Stimulated activated CD8-positive, alpha-beta memory T cell treated with anti-CD3 and anti-CD28 coated beads, Interleukin-15, amount 100 ng/mL, for 24 hours (primary cell): ENCODE results near the gene KBTBD12.

Experiments
- DNase-seq: peaks from one replicate; pipeline ENCODE4 v3.0.0-alpha.2; 2020; ENCODE audit warnings: low read depth

The KBTBD12 gene

DNA sequence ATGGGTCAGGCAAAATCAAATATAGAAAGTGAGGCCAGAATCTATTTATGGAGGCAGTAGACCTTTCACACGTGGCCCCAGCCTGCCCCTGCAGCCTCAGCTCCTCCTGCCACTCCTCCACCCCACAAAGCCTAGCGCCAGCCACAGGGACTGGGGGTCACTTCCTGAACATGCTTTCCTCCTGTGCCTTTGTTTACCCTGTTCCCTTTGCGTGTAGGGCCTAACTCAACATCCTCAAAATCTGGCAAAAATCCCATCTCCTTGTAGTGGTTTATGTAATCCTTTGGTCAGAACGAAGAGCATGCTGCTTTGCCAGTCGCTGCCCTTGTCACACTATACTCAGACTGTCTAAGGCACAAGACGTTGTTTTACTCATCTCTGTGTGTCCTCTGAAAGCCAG is 39.6 kb downstream of the KBTBD12 start:
- DNase-seq = no peak

- DNase-seq = no peak
Measured at GRCh38 chr3:127955728-127956127, 40.7 kb downstream of the KBTBD12 start.

DNA sequence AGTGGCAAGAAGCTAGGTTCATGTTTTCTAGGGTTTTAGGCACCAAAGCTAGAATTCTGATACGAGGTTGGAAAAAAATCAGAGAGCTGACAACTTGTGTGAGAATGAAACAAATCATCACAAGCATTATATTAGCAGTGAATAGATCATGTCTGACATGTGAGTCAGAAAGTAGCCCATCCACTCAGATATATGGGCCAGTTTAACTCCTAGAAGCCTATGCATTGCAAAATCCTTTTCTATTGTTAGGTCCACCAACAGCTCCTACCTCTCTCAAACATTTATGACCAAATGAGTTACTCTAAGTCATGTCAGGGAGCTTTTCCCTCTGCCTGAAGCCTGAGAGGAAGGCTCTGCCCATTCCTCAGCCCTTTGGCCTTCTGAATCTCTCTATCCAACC is 44.0 kb downstream of the KBTBD12 start:
- no peak for DNase-seq

DNA sequence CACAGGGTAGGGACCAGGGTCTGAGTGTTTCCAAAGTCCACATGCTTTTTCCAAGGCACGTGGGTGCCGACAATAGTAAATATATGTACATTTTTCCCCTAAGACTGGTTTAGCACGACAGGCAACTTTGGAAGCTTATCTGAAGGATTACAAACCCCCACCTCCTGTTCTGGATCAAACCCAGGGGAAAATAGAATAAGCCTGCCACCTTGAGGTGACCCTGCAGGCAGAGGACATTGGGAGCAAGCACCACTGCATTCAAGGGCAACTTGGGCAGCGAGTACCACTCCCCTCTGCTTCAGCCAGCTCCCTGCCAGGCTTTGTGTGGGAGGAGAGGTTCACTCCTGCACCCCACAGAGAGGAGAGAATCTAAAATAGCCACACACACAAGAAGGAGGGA is 44.8 kb downstream of the KBTBD12 start:
- DNase-seq = no peak

GRCh38 chr3:127960421-127960965 is 45.5 kb downstream of the KBTBD12 start:
- no peak for DNase-seq

- DNase-seq = no peak
Measured at GRCh38 chr3:127961124-127961523, 46.1 kb downstream of the KBTBD12 start.

- no peak for DNase-seq
Measured at GRCh38 chr3:127961963-127962362, 46.9 kb downstream of the KBTBD12 start.

DNA sequence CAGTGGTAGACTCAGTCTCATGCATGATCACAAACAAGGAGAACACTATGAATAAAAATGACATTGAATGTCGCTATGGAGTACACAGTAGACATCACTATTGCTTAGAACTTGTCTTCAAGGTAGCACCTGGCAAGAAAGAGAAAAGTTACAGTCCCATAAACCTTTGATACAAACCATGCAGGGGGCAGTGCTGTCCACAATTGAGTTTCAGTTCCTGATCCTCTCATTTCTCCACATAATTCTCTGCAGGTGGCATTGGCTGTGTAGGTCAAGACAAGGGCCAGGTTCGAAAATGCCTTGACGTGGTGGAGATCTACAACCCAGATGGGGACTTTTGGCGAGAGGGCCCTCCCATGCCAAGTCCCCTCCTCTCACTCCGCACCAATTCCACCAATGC is 47.9 kb downstream of the KBTBD12 start:
- DNase-seq = no peak

DNA sequence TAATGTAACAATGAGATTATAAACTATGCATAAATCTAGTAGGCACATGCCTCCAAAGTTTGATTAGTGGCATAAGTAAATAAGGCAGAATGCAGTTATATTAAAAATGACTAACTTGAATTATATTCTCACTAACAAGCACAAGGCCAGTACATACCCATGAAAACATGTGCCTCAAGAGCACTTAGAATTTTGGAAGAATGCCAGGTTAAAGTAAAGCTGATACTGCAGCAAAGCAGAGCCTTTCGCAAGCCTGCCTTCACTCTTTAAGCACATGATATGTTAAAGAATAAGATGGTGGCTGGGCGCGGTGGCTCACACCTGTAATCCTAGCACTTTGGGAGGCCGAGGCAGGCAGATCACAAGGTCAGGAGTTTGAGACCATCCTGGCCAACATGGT is 49.0 kb downstream of the KBTBD12 start:
- DNase-seq = no peak

DNA sequence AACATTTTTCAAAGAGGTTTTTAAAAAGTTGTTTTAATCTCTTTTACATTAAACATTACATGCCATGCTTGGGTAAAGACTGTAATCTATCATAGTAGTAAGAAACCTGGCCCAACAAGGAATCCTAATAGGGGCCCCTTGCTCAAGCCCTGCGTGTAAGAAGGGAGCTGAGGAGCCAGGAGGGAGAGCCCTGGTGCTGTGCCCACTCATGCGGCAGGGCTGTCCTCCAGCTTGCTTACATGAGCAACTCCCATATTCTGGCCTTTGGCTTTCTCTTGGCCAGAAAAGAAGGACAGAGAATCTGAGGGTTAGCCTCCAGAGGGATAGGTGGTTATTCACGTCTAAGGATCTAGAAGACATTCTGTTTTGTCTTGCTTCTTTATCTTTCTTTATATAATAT is 49.8 kb downstream of the KBTBD12 start:
- no peak for DNase-seq

DNA sequence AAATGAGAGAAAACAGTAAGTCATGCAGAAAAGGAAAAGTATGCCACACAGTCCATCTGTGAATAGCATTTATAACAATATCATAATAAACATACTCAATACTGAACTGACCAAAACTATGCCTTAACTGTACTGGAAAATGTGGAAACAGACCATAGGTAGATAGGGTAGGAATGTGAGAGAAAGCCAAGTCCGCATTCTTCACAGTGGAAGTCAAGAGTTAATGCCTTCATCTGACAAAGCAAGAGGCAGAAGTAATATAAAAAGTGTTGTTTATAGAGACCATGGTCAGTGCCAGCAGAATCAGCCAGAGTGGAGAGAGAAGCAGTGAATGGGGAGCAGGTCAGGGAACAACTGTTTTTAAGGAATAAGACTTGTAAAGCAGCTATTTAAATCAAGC is 52.3 kb downstream of the KBTBD12 start:
- no peak for DNase-seq

DNA sequence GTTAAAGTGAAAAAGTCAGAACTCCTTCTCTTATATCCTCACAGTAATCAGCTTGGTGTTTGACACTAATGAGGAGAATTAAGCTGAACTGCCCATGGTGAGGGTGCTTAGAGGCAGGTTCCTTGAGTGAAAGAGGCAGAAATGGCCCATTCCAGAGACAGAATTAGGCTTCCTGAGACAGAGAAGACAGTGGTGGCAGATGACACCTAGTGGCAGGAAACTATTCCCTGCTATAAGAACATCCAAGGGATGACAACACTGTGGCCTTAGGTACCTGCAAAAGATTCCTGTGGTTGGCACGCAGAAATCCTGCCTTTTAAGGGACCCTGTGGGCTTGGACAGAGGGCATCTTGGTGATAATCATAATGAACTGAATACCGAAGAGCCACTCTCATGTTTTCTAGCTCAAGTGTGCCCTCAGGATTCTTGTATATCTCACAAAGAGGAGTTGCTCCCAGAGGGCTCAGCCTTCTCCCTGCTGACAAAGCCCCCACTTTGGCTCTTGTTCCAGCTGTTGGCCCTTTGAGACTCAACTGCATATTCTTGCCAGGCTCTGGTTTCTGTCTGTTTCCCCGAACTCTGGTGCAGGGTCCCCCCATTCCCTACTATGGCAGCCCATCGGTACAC is 56.0 kb downstream of the KBTBD12 start:
- no peak for DNase-seq

DNA sequence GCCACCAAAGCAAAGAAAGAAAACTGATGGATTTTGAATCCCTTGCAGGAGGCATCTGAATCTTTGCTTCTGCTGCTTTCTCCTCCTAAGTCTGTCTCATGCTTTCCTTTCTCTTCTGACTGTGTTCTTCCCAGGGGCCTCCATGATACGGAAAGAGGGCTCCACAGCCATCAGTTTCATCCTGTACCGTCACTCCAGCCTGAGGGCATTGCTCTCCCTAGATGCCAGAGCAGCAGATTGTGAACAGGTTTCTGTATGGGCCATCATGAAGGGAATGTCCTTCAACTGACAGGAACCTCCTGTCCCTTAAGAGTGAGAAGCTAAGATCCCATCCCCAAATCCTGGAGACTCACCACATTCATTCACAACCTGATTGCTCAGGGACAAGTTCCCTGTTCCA is 59.2 kb downstream of the KBTBD12 start:
- no peak for DNase-seq

GRCh38 chr3:127975153-127976029 is 60.4 kb downstream of the KBTBD12 start:
- DNase-seq = no peak

GRCh38 chr3:127978636-127979035 is 63.6 kb downstream of the KBTBD12 start:
- no peak for DNase-seq

- DNase-seq = no peak
Measured at GRCh38 chr3:127979473-127979872, 64.4 kb downstream of the KBTBD12 start.

GRCh38 chr3:127981097-127981496 is 66.1 kb downstream of the KBTBD12 start:
- DNase-seq = no peak

- DNase-seq = no peak
Measured at GRCh38 chr3:127982155-127982554, 67.1 kb downstream of the KBTBD12 start.

DNA sequence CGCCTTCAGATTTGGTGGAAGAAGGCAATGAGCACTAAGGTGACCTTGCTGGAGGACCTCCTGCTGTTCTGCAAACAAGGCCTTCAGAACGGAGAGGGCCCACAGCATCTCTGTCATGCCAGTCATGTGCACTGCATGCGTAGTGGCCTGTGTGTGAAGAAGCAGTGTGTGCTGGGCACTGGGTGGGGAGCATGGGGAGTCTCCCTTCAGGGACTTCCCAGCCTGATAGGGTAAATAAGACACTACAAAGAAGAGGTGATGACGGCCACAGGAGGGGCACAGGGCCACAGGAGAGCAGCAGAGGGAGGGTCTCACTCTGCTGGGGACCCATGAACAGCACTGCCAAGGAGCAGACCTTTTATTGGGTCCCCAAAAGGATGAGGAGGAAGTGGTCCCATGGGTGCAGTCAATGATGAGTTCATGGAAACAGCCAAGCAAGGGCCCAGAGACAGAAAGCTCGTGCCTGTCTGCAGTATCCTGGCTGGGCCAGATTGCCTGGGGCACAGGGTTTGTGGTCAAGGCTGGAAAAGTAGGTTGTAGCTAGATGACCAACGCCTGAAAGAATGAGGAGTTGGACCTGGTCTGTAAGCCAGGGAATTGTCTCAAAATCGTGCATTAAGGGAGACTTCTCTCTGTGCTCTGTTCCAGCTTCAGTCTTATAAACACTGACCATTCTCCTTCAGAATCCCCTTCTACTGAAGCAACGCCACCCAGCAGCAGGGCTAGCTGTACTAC is 69.4 kb downstream of the KBTBD12 start:
- no peak for DNase-seq

- no peak for DNase-seq
Measured at GRCh38 chr3:127985216-127985615, 70.2 kb downstream of the KBTBD12 start.

DNA sequence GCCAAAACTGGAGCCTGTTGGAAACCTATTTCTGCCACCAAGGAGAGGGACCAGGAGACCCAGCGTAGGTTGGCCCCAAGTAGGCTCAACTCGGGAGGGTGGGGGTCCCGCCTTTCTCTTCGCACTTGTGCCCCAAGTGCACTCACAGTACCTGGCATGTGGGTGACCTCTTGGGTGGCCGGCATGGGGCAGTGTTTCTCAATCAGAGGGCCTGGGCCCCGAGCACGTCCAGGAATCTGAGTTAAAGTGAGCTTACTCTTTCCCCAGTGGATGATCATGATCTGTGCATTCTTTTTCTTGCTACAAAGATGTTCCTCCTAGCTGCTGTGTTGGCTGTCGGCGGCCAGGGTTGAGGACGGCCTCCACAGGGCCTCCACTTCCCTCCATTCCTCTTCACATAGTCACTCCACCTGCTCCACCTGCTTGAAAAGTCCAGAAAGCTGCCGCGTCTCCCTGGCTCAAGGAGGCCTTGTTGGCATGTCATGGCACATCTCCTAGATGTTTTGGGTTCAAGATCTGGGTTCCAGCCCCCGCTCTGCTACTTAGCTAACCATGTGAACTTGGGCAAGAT is 70.7 kb downstream of the KBTBD12 start:
- no peak for DNase-seq

DNA sequence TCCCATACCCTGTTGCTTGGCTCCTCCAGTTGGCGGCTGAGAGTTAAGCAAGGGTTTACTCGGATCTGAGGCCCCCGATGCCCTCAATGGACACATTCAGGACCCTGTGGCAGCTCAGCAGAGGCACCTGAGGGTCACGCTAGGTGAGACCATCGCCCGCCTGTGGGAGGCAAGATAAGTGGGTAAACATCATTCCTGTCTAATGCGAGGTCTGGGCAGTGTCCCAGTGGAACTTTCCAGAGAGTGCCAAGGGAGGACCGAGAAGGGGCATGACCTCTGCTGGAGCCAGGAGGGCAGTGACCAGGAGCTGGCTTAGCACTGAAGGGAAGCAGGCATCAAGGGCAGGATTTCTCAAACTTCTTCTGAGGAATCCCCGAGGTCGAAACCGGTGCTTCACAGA is 71.8 kb downstream of the KBTBD12 start:
- DNase-seq = no peak
